K562 (cell line): ENCODE results near the gene GRIK5. TPM values are rescaled to one million over a fixed set of nuclear protein-coding genes. Genes with fewer than 3 reads are reported as not detected.

ENCODE experiments used
- ATAC-seq: fragments of 200-7000 bp; cut with Tn5 transposase; 3 replicates; pipeline ENCODE4 v1.9.1; 2020; ENCODE audit warnings: moderate library complexity
- BruUV-seq: library from RNA; stranded (reverse); fragments of 400-500 nt; replicated peaks from 2 replicates; lab custom pipeline; 2021; lab: Mats Ljungman, UMichigan
- CTCF ChIA-PET: fragments of 300-600 bp; formaldehyde crosslinking; extraction: SDS; loops from one replicate; lab custom pipeline; 2021; ENCODE audit warnings: low intra/inter-chr PET ratio; lab: Yijun Ruan, JAX
- POLR2A ChIA-PET: fragments of 300-600, 350-650 bp; sonication (Branson Sonifier 250); formaldehyde crosslinking; extraction: SDS; loops from one replicate; lab custom pipeline; 2021; ENCODE audit warnings: antibody characterized with exemption, inconsistent platforms; lab: Yijun Ruan, JAX
- DNase-seq, 4 experiments: peaks; one replicate each; pipeline versions ENCODE4 v3.0.0 to v3.0.0-alpha.2; 2011 to 2018; ENCODE audit warnings: low spot score in 3 of 4, mixed read lengths in 3 of 4; ENCODE audit errors: extremely low read depth in 1 of 4
- FAIRE-seq: peaks from 2 replicates; lab custom pipeline; 2011; peaks lifted over from hg19 to GRCh38; lab: Jason Lieb, UNC
- H2AFZ ChIP-seq: 2 replicates; pipeline ENCODE4 v1.6.0; 2011; ENCODE audit warnings: low read depth, low read length, control low read depth, inconsistent platforms
- H3K27ac ChIP-seq: fragments of 200-600 bp; 3 replicates; pipeline ENCODE4 v1.8.0; 2011; ENCODE audit warnings: low read depth, mild to moderate bottlenecking, control low read depth, inconsistent platforms, low read length, moderate library complexity, mixed read lengths; ENCODE audit errors: extremely low read depth
- H3K27me3 ChIP-seq, 2 experiments: fragments of 300-600 bp in 1 of 2; 2 replicates in 1 of 2; 3 replicates in 1 of 2; pipeline versions ENCODE4 v1.6.0 to v1.8.0; 2011; ENCODE audit warnings: inconsistent platforms in 2 of 2, low read length in 2 of 2, mild to moderate bottlenecking in 1 of 2, mixed read lengths in 1 of 2, moderate library complexity in 1 of 2; ENCODE audit not compliant: control insufficient read depth in 2 of 2, insufficient read depth in 2 of 2
- H3K36me3 ChIP-seq: fragments of 300-600 bp; 3 replicates; pipeline ENCODE4 v1.8.0; 2011; ENCODE audit warnings: mild to moderate bottlenecking, low read length, inconsistent platforms; ENCODE audit not compliant: control insufficient read depth, insufficient read depth
- H3K4me1 ChIP-seq, 2 experiments: fragments of 200-600 bp in 1 of 2; replicated peaks in 1 of 2; 2 replicates in 1 of 2; 3 replicates in 1 of 2; pipeline versions ENCODE4 v1.5.1 to v1.8.0; 2011; ENCODE audit warnings: inconsistent platforms in 2 of 2, low read length in 2 of 2, mild to moderate bottlenecking in 1 of 2, mixed read lengths in 1 of 2, moderate library complexity in 1 of 2; ENCODE audit not compliant: control insufficient read depth in 2 of 2, insufficient read depth in 2 of 2
- H3K4me2 ChIP-seq: 2 replicates; pipeline ENCODE4 v1.6.1; 2011; ENCODE audit warnings: low read length, control low read depth, inconsistent platforms, mixed read lengths; ENCODE audit not compliant: insufficient read depth
- H3K4me3 ChIP-seq: fragments of 200-600 bp; sonication (generic), shearing (Covaris generic); 2 replicates; pipeline ENCODE4 v1.5.1; 2016; ENCODE audit warnings: control low read depth, inconsistent platforms
- H3K79me2 ChIP-seq: fragments of 200-600 bp; 3 replicates; pipeline ENCODE4 v1.8.0; 2011; ENCODE audit warnings: low read length, inconsistent platforms; ENCODE audit not compliant: control insufficient read depth, insufficient read depth
- H3K9ac ChIP-seq, 2 experiments: 2 replicates each; pipeline versions ENCODE4 v1.6.0 to v1.6.1; 2011; ENCODE audit warnings: low read depth in 2 of 2, low read length in 2 of 2, control low read depth in 1 of 2, inconsistent platforms in 1 of 2, mild to moderate bottlenecking in 1 of 2, mixed read lengths in 1 of 2; ENCODE audit not compliant: insufficient read depth in 1 of 2
- H3K9me1 ChIP-seq: one replicate; pipeline ENCODE4 v1.6.0; 2011; ENCODE audit warnings: inconsistent platforms, mild to moderate bottlenecking, low read length, moderate library complexity; ENCODE audit not compliant: control insufficient read depth, insufficient read depth
- H3K9me3 ChIP-seq: replicated peaks from 2 replicates; pipeline ENCODE4 v1.5.1; 2011; ENCODE audit warnings: low read depth, low read length, inconsistent platforms; ENCODE audit not compliant: control insufficient read depth, insufficient read depth
- H4K20me1 ChIP-seq: replicated peaks from 2 replicates; pipeline ENCODE4 v1.6.1; 2011; ENCODE audit warnings: low read length, inconsistent platforms, mixed read lengths; ENCODE audit not compliant: control insufficient read depth, insufficient read depth
- DNMT1 ChIP-seq: fragments of 450-650 bp; IDR thresholded peaks from 2 replicates; pipeline ENCODE4 v1.6.1; 2016; ENCODE audit warnings: antibody characterized with exemption, mild to moderate bottlenecking
- ELK1 ChIP-seq: sonication (generic); formaldehyde crosslinking; IDR thresholded peaks from 2 replicates; pipeline ENCODE4 v1.8.1; 2022; ENCODE audit warnings: missing genetic modification reagents
- GATAD2B ChIP-seq: fragments of 450-650 bp; IDR thresholded peaks from 2 replicates; pipeline ENCODE4 v1.6.1; 2017; ENCODE audit warnings: mild to moderate bottlenecking, borderline replicate concordance
- LEF1 ChIP-seq: fragments of 450-650 bp; IDR thresholded peaks from 2 replicates; pipeline ENCODE4 v1.6.1; 2016; ENCODE audit warnings: mild to moderate bottlenecking
- MITF ChIP-seq: IDR thresholded peaks from 2 replicates; pipeline ENCODE4 v1.6.1; 2014; ENCODE audit warnings: antibody characterized with exemption
- MNT ChIP-seq, 2 experiments: fragments of 450-650 bp; conservative IDR thresholded peaks; 2 replicates each; pipeline ENCODE4 v1.6.1; 2017; ENCODE audit warnings: mild to moderate bottlenecking in 2 of 2, moderate library complexity in 2 of 2
- NEUROD1 ChIP-seq: fragments of 150-350 bp; IDR thresholded peaks from 2 replicates; pipeline ENCODE4 v1.6.1; 2014; ENCODE audit warnings: borderline replicate concordance, low read length, low read depth; ENCODE audit not compliant: partially characterized antibody
- RBM15 ChIP-seq: fragments of 200-400 bp; formaldehyde crosslinking; IDR thresholded peaks from 2 replicates; pipeline ENCODE4 v1.6.1; 2018; ENCODE audit warnings: mild to moderate bottlenecking, low read length, moderate library complexity; ENCODE audit not compliant: insufficient read depth
- TFAP4 ChIP-seq: sonication (generic); formaldehyde crosslinking; IDR thresholded peaks from 2 replicates; pipeline ENCODE4 v1.8.0; 2022; ENCODE audit warnings: missing genetic modification reagents, mild to moderate bottlenecking, moderate library complexity, borderline replicate concordance
- WGBS: fragments of 100-300 bp; shearing (Covaris generic); methylation state at CpG from one replicate; pipeline ENCODE4 v1.1.6; 2016; ENCODE audit warnings: low coverage, mixed read lengths; ENCODE audit not compliant: insufficient coverage; ENCODE audit errors: missing lambda C conversion rate; 5-methylcytosine and 5-hydroxymethylcytosine counted together
- in situ Hi-C: fragments of 300-500 bp; cut with MboI; formaldehyde crosslinking; loops from 4 replicates; pipeline ENCODE4 v1.15.0; 2018; ENCODE audit warnings: inconsistent platforms, mixed read lengths
- intact Hi-C: fragments of 100-400 bp; cut with micrococcal nuclease; formaldehyde crosslinking; loops from 2 replicates; pipeline ENCODE4 v1.14.2; 2022
- polyA plus RNA-seq, 8 experiments: library from polyadenylated mRNA; depleted of rRNA in 4 of 8; stranded (reverse) in 5 of 8; unstranded in 3 of 8; fragments of >200 nt; fragmentation: Nextera tagmentation in 2 of 8; fragmentation: Illumina TruSeq in 1 of 8; extraction: Ambion mirVana in 2 of 8; extraction: Trizol in 1 of 8; gene quantifications; 2 replicates each; pipeline versions ENCODE4 v1.2.1 to v1.2.3, GENCODE V29; 2011 to 2014; ENCODE audit warnings: inconsistent platforms in 1 of 8, missing spikeins in 1 of 8
- total RNA-seq, 7 experiments: library from RNA; depleted of rRNA in 6 of 7; stranded (reverse); fragments of >200 nt in 6 of 7; fragmentation: Illumina TruSeq in 2 of 7; extraction: Trizol in 2 of 7; gene quantifications; 2 replicates each; pipeline versions ENCODE4 v1.2.1 to v1.2.3, GENCODE V29; 2011 to 2021; ENCODE audit warnings: low replicate concordance in 1 of 7

GRIK5 gene
- total and polyA plus RNA-seq, 9 of the 15 experiments (the other 6 are each of a cell fraction or from before 2014, with no cell fraction given): 0.04 to 0.55 (median 0.27) TPM; not detected in 2

- no peak for TF ChIP-seq NEUROD1
Observed at GRCh38 chr19:42028304-42029216, 41.4 kb downstream of the GRIK5 start (continued).

GRCh38 chr19:42024622-42025111 lies 45.3 kb downstream of the GRIK5 start:
- Histone ChIP-seq H2AFZ (no peak overlapping the region), H3K9me1 (no peaks in the 10 kb centered on the region), H3K9ac (no peak overlapping the region), H3K27me3 (peaks cover 9 to 31% of the 10 kb centered on the region in 2 experiments; a peak in 4 of 5 replicates), H3K9me3 (no peaks in the 10 kb centered on the region), H3K27ac (no peak overlapping the region), H3K36me3 (no peaks in the 10 kb centered on the region), H3K4me3 (no peak overlapping the region), H3K4me2 (no peak overlapping the region), H4K20me1 (0 out of 2 replicates have a peak, but pooled peaks cover 4% of the 10 kb centered on the region), H3K79me2 (no peaks in the 10 kb centered on the region), H3K4me1 (peaks cover 0 to 10% of the 10 kb centered on the region in 2 experiments; a peak in 2 of 5 replicates)
- WGBS: under 1% methylated on average over 12 of the region's 12 CpGs
- TF ChIP-seq TFAP4 (CRISPR knock-in tag): no peak
- TF ChIP-seq RBM15: no peak
- no peak for TF ChIP-seq MITF
- TF ChIP-seq MNT (conservative IDR thresholded peaks at IDR 0.05): no peak
- TF ChIP-seq DNMT1: no peak
- no peak for TF ChIP-seq ELK1 (CRISPR knock-in tag)
- TF ChIP-seq LEF1: no peak
- TF ChIP-seq GATAD2B: no peak
- no peak for ATAC-seq
- FAIRE-seq: no peak
- POLR2A ChIA-PET: no interaction called here
- intact Hi-C loops (no loop called here), in situ Hi-C loops (no loop called here)
- CTCF ChIA-PET: no interaction called here
- no peak for DNase-seq
- no TSS peak for BruUV-seq
